Testis (tissue), 3 donors: Measurements from ENCODE around the gene DAP. TPM values are rescaled to one million over a fixed set of nuclear protein-coding genes. Genes with fewer than 3 reads are reported as not detected.

Experiments used
- DNase-seq: peaks from one replicate; pipeline ENCODE4 v3.0.0-alpha.2; 2019
- H3K27ac ChIP-seq, 2 donors: fragments of 200-600 bp; sonication (generic); one replicate each; pipeline ENCODE4 v1.5.1; 2019
- H3K27me3 ChIP-seq: fragments of 200-600 bp; sonication (generic); one replicate; pipeline ENCODE4 v1.5.1; 2019
- H3K36me3 ChIP-seq: fragments of 200-600 bp; sonication (generic); one replicate; pipeline ENCODE4 v1.5.1; 2017; ENCODE audit warnings: low read depth; ENCODE audit errors: missing control alignments
- H3K4me1 ChIP-seq: fragments of 200-600 bp; sonication (generic); one replicate; pipeline ENCODE4 v1.5.1; 2019
- H3K4me3 ChIP-seq, 2 donors: fragments of 200-600 bp; sonication (generic); one replicate each; pipeline ENCODE4 v1.5.1; 2017 to 2019
- H3K9me3 ChIP-seq: fragments of 200-600 bp; sonication (generic); one replicate; pipeline ENCODE4 v1.5.1; 2017
- POLR2A ChIP-seq: fragments of 450-650 bp; IDR thresholded peaks from one replicate; pipeline ENCODE4 v1.6.1; 2017; ENCODE audit warnings: antibody characterized with exemption, mild to moderate bottlenecking, moderate library complexity
- WGBS, 2 donors: methylation state at CpG; one replicate each; pipeline ENCODE4 v1.1.5; 2018; 5-methylcytosine and 5-hydroxymethylcytosine counted together
- intact Hi-C: fragments of 100-400 bp; cut with DNase I; formaldehyde crosslinking; loops from one replicate; pipeline ENCODE4 v1.15.1; 2023; ENCODE audit warnings: low total_unique reads
- polyA plus RNA-seq: library from polyadenylated mRNA; stranded (reverse); fragments of 350-450 nt; fragmentation: Illumina TruSeq; extraction: RNeasy Lipid Tissue Mini Kit (QIAGEN cat#74804); gene quantifications from one replicate; pipeline ENCODE4 v1.2.3, GENCODE V29; 2014; ENCODE audit warnings: low read depth, low replicate concordance; ENCODE audit not compliant: insufficient read depth
- total RNA-seq, 2 donors: library from RNA; depleted of rRNA; stranded (reverse); fragments of >200 nt; gene quantifications; one replicate each; pipeline ENCODE4 v1.2.3, GENCODE V29; 2016
- TF ChIP-seq, protein P1 (sequence below), 3 experiments: fragments of 450-650 bp in 2 of 3; fragments of 200-600 bp in 1 of 3; sonication (generic) in 1 of 3; IDR thresholded peaks; one replicate each; pipeline ENCODE4 v1.5.1; 2016 to 2019; ENCODE audit warnings: antibody characterized with exemption in 3 of 3, mild to moderate bottlenecking in 2 of 3, moderate library complexity in 1 of 3

DAP gene
- total and polyA plus RNA-seq, 3 donors from 2014 or later: 46.3 to 92.2 (median 48.1) TPM

DNA sequence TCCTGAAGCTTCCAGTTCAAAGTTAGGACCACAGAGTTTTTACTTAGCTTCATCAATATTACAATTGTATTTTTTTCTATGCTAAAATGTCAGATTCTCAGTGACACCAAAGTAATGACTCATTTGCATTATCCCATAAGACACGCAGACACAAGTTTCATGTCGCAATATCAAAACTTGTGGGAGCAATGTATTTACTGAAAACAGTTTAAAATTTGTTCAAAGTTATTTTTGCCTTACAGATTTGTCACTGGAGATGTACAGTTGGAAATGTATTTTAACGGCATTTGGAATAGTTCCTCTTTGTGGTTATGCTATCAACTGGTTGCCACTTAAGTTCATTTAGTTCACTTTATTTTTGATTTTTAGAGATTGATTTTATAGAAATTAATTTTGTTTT lies 36.2 kb upstream of the DAP start:
- WGBS, 2 donors: 58 to 82% methylated on average over 3 of the region's 3 CpGs
- DNase-seq: no peak
- Histone ChIP-seq H3K9me3 (no peaks in the 10 kb centered on the region), H3K36me3 (no peaks in the 10 kb centered on the region), H3K27me3 (no peaks in the 10 kb centered on the region), H3K27ac (no peak overlapping the region), H3K4me3 (no peak overlapping the region), H3K4me1 (no peaks in the 10 kb centered on the region)
- intact Hi-C loops: no loop called here
- no peak for TF ChIP-seq POLR2A
- TF ChIP-seq, protein P1, sequence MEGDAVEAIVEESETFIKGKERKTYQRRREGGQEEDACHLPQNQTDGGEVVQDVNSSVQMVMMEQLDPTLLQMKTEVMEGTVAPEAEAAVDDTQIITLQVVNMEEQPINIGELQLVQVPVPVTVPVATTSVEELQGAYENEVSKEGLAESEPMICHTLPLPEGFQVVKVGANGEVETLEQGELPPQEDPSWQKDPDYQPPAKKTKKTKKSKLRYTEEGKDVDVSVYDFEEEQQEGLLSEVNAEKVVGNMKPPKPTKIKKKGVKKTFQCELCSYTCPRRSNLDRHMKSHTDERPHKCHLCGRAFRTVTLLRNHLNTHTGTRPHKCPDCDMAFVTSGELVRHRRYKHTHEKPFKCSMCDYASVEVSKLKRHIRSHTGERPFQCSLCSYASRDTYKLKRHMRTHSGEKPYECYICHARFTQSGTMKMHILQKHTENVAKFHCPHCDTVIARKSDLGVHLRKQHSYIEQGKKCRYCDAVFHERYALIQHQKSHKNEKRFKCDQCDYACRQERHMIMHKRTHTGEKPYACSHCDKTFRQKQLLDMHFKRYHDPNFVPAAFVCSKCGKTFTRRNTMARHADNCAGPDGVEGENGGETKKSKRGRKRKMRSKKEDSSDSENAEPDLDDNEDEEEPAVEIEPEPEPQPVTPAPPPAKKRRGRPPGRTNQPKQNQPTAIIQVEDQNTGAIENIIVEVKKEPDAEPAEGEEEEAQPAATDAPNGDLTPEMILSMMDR (IDR thresholded peaks at IDR 0.05): no peak

DNA sequence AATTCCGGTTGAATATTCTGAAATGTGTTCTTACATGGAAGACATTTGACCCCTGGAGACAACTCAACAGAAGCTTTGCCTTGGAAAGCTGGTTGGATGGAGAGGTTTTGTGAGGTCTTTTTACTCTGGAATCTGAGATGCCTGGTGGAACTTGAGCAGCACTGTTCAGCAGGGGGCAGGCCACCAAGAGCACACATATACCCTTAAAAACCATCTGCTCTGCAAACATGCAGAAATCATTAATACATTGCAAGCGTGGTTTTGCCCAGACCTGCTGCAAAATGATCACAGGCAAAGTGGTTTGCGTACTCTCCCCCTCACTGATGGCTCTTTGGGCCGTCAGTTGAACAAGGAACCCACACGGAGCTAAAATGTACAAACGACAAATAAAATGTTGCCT lies 32.8 kb upstream of the DAP start:
- TF ChIP-seq, protein P1 (IDR thresholded peaks at IDR 0.05): no peak
- TF ChIP-seq POLR2A: no peak
- H3K9me3 ChIP-seq: no peaks in the 10 kb centered on the region
- DNase-seq: no peak
- H3K36me3 ChIP-seq: no peaks in the 10 kb centered on the region
- H3K4me1 ChIP-seq: peaks cover 9% of the 10 kb centered on the region
- no peak overlapping the region for H3K4me3 ChIP-seq
- H3K27ac ChIP-seq: no peak overlapping the region
- intact Hi-C loops: no loop called here
- 66 to 76% methylated on average over 6 of the region's 6 CpGs for WGBS, 2 donors
- H3K27me3 ChIP-seq: no peaks in the 10 kb centered on the region

DNA sequence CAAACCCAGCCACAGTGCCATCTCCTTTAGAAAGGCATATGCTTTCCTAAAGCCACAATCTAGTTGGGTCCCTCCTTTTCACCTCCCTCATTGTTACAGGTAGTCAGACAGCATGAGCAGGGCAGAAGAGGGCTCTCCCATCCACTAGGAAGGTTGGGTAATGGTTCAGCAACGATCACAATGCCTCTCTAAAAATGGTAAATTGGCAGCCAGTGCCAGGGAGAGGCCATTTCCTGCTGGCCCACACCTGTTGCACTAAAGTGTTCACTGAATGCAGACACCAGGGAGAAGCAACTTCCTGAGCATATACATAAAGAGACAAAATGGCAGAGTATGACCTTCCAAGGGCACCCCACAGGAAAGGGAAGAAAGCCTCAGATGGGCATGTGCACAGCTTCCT lies 31.3 kb upstream of the DAP start:
- no peak for DNase-seq
- no peak for TF ChIP-seq POLR2A
- TF ChIP-seq, protein P1 (IDR thresholded peaks at IDR 0.05): no peak
- Histone ChIP-seq H3K27ac (no peak overlapping the region), H3K27me3 (no peaks in the 10 kb centered on the region), H3K4me1 (peaks cover 16% of the 10 kb centered on the region), H3K4me3 (no peak overlapping the region), H3K9me3 (no peaks in the 10 kb centered on the region), H3K36me3 (no peaks in the 10 kb centered on the region)
- intact Hi-C loops: no loop called here
- WGBS, 2 donors: 71 to 86% methylated on average over 1 of the region's 1 CpG

DNA sequence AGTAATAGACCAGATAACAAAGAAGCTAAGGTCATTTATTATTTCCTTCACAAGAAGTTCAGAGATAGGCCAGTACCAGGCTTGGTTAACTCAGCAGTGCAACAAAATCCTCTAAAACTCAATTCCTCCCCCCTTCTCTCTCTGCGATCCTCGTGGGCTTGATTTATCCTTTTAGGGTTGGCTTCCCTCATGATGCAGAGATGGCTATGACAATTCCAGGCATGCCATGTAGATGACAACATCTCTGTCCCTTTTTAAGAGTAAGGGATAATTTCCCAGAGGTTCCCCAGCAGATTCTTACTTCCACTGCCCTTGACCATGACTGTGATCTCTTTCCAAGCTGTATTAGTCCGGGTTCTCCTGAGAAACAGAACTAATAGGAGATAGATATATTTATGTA lies 28.7 kb upstream of the DAP start:
- H3K36me3 ChIP-seq: no peaks in the 10 kb centered on the region
- intact Hi-C loops: no loop called here
- 64 to 75% methylated on average over 3 of the region's 3 CpGs for WGBS, 2 donors

DNA sequence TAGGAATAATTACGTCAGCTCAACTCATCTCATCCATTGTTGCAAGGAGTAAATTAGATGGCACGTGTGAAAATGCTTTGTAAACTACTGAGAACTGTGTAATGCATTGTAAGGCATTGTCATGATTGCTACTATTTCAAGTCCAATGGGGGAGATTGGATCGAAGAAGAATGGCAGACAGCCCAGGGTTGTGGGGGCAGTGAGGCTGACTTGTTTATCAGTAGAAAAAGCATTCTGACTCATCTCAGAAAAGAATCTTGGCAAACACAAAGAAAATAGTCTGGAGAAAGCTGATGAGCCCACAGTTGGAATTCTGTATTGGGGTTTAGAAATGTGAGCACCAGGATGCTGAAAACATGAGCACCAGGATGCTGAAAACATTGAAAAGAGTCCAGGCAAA lies 28.0 kb upstream of the DAP start:
- Histone ChIP-seq H3K4me3 (no peak overlapping the region), H3K36me3 (no peaks in the 10 kb centered on the region), H3K4me1 (peaks cover 16% of the 10 kb centered on the region), H3K27ac (peak overlapping the region in 1 of 2 donors; percentile 9), H3K27me3 (no peaks in the 10 kb centered on the region), H3K9me3 (no peaks in the 10 kb centered on the region)
- WGBS, 2 donors: 28 to 35% methylated on average over 3 of the region's 3 CpGs
- no peak for TF ChIP-seq POLR2A
- TF ChIP-seq, protein P1 (IDR thresholded peaks at IDR 0.05): no peak
- intact Hi-C loops: no loop called here
- peak; percentile 85 for DNase-seq

More for the DNA sequence above, 28.7 kb upstream of the DAP start:
- no peaks in the 10 kb centered on the region for H3K9me3 ChIP-seq
- H3K4me3 ChIP-seq: no peak overlapping the region
- peaks cover 16% of the 10 kb centered on the region for H3K4me1 ChIP-seq
- H3K27ac ChIP-seq: no peak overlapping the region
- H3K27me3 ChIP-seq: no peaks in the 10 kb centered on the region
- no peak for DNase-seq
- no peak for TF ChIP-seq POLR2A
- TF ChIP-seq, protein P1 (IDR thresholded peaks at IDR 0.05): no peak
